WERI-Rb-1 (cell line): ENCODE results near the gene PCDH1.
A peak's percentile ranks its signal among the peaks of the same experiment; 100 is the strongest.

Experiments
- DNase-seq: peaks from one replicate; pipeline ENCODE4 v3.0.0-alpha.2; 2020
- H3K27ac ChIP-seq: fragments of 250-450 bp; sonication (Bioruptor Pico); 2 replicates; pipeline ENCODE4 v1.5.1; 2020; ENCODE audit warnings: mild to moderate bottlenecking, moderate library complexity
- H3K27me3 ChIP-seq: fragments of 250-450 bp; sonication (Bioruptor Pico); 2 replicates; pipeline ENCODE4 v1.5.1; 2021; ENCODE audit warnings: mild to moderate bottlenecking, low read depth, moderate library complexity; ENCODE audit not compliant: insufficient read depth, severe bottlenecking
- H3K36me3 ChIP-seq: fragments of 250-450 bp; sonication (Bioruptor Pico); 2 replicates; pipeline ENCODE4 v1.5.1; 2020; ENCODE audit warnings: mild to moderate bottlenecking, moderate library complexity
- H3K4me3 ChIP-seq: 2 replicates; pipeline ENCODE4 v1.5.1; 2011; ENCODE audit warnings: low read depth, mild to moderate bottlenecking, control low read depth, low read length
- H3K9me3 ChIP-seq: fragments of 250-450 bp; sonication (Bioruptor Pico); 2 replicates; pipeline ENCODE4 v1.5.1; 2021; ENCODE audit warnings: mild to moderate bottlenecking, moderate library complexity; ENCODE audit not compliant: severe bottlenecking
- TF ChIP-seq, protein P1 (sequence below): IDR thresholded peaks from 2 replicates; pipeline ENCODE4 v1.5.1; 2011; ENCODE audit warnings: low read depth, mild to moderate bottlenecking, control low read depth, inconsistent platforms, low read length

The PCDH1 gene

DNA sequence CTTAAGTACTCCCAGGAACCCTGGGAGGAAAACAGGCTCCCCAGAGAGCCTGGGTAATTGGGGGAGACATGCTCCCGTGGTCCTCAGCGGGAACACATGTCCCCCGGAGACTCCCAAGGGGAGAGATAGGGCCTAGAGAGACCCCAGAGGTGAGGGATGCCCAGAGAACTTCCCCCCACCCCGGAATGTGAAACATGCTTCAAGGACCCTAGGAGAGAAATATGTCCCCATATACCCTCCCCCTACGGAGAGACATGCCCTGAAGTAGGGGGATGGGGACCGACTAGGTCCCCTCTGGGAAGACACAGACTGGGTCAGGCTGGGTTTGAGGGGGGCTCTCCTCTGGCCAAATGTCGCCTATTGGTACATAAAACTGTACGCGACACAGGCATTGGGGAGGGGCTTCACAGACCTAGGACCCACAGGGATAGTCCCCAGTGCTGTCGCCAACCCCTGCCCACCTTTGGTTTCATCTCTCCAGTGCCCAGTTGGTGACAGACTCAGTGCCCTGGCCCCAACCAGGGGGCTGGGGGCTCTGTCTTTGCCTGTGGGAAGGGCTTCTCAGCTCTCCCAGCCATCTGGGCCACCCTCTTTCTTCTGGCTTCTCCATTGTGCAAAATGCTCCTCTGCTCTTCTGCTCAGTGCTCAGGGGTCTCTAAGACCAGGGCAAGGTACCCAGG, 26.9 kb downstream of the PCDH1 start:
- TF ChIP-seq, protein P1, sequence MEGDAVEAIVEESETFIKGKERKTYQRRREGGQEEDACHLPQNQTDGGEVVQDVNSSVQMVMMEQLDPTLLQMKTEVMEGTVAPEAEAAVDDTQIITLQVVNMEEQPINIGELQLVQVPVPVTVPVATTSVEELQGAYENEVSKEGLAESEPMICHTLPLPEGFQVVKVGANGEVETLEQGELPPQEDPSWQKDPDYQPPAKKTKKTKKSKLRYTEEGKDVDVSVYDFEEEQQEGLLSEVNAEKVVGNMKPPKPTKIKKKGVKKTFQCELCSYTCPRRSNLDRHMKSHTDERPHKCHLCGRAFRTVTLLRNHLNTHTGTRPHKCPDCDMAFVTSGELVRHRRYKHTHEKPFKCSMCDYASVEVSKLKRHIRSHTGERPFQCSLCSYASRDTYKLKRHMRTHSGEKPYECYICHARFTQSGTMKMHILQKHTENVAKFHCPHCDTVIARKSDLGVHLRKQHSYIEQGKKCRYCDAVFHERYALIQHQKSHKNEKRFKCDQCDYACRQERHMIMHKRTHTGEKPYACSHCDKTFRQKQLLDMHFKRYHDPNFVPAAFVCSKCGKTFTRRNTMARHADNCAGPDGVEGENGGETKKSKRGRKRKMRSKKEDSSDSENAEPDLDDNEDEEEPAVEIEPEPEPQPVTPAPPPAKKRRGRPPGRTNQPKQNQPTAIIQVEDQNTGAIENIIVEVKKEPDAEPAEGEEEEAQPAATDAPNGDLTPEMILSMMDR, result no peak
- peaks cover 3% of the 10 kb centered on the region; the same call in 1 of the 2 replicates for H3K36me3 ChIP-seq
- no peak overlapping the region; the same call in 1 of the 2 replicates for H3K4me3 ChIP-seq
- no peak overlapping the region for H3K27ac ChIP-seq
- no peaks in the 10 kb centered on the region for H3K27me3 ChIP-seq
- no peak for DNase-seq
- H3K9me3 ChIP-seq, result no peaks in the 10 kb centered on the region

DNA sequence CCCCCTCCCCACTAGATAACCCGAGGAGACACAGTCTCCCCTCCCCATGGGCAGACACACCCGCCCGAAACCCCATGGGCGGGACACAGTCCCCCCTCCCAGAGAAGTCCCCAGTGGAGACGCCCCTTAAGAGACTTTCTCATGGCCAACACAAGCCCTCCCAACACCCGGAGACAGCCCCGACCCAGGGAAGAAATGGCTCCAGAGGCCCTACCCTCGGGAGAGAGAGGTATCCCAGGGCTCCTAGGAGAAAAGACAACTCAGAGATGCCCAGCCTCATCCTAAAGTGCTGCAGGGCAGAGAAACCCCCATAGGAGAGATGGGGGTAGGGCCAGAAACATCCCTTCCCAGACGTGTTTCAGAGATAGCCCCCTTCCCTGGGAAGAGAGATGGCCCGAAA, 27.4 kb downstream of the PCDH1 start:
- Histone ChIP-seq H3K4me3 (peak overlapping the region; percentile 98), H3K9me3 (no peaks in the 10 kb centered on the region), H3K27me3 (no peaks in the 10 kb centered on the region), H3K27ac (no peak overlapping the region), H3K36me3 (peaks cover 3% of the 10 kb centered on the region; the same call in 1 of the 2 replicates)
- TF ChIP-seq, protein P1, result no peak
- no peak for DNase-seq

DNA sequence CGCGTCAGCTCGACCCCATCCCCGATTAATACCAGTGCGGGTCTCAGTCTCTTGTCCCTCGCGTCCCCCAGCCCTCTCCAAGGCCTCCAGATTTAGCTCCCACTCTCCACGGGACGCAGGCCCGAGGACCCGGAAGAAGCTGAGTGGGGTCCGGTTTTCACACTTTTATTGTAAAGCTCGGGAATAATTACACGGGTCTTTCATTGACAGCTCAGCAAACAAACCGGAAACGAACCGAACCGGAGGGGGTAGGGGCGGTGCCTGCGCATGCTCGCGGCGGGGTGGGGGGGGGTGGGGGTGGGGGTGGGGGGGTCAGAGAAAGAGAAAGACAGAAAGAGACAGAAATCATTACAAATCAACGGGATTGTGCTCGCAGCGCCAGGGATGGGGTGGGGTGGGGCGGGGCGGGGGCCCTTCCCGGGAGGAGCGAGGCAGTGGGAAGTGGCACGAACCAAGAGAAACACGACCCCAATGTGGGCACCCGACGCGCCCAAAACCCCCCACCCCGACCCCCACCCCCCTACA, 27.9 kb downstream of the PCDH1 start:
- H3K27me3 ChIP-seq, result no peaks in the 10 kb centered on the region
- H3K4me3 ChIP-seq, result peak overlapping the region; percentile 98
- peak; percentile 41 for DNase-seq
- H3K36me3 ChIP-seq, result peaks cover 3% of the 10 kb centered on the region; the same call in 1 of the 2 replicates
- no peaks in the 10 kb centered on the region for H3K9me3 ChIP-seq
- TF ChIP-seq, protein P1, result no peak
- H3K27ac ChIP-seq, result peak overlapping the region; percentile 94

DNA sequence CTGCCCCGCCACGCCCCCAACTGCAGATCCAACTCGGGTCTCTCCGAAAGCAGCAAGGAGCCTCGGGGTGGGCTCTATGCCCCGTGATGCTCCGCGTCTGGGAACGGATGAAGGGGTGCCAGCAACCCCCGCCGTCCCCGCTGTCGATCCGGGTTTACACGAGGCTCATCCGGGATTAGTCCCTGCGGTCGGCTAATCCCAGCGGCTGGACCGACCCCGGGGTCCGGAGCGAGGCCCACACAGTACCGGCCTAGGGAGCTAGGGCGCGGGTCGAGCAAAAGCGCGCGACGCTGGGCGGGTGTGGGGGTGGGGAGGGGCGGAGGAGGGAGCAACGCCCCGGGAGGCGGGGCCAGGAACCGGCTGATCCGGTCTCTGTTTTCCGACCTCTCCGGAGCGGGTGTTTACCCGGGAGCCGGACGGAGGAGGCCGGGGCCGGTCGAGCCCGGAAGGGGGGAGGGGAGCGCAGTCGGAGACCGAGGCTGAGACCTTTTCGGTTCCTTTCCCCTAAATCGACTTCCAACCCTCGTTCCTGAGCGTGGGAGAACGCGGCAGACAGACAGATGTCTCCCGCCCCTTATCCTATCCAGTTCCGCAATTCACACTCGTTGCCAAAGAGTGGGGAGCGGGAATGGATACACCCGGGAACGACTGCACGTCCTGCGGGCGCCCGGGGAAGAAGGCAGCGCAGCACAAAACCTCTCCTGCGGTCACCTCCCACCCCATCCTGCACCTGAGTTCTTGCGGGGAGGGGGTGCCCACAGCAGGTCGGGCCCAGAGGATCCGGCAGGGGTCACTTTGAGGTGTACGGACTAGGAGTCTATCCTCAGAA, 28.6 kb downstream of the PCDH1 start:
- H3K9me3 ChIP-seq, result no peaks in the 10 kb centered on the region
- H3K4me3 ChIP-seq, result peak overlapping the region; percentile 98
- H3K36me3 ChIP-seq, result peaks cover 3% of the 10 kb centered on the region; the same call in 1 of the 2 replicates
- H3K27me3 ChIP-seq, result no peaks in the 10 kb centered on the region
- peak overlapping the region; percentile 94 for H3K27ac ChIP-seq
- TF ChIP-seq, protein P1, result no peak
- peak; percentile 94 for DNase-seq

DNA sequence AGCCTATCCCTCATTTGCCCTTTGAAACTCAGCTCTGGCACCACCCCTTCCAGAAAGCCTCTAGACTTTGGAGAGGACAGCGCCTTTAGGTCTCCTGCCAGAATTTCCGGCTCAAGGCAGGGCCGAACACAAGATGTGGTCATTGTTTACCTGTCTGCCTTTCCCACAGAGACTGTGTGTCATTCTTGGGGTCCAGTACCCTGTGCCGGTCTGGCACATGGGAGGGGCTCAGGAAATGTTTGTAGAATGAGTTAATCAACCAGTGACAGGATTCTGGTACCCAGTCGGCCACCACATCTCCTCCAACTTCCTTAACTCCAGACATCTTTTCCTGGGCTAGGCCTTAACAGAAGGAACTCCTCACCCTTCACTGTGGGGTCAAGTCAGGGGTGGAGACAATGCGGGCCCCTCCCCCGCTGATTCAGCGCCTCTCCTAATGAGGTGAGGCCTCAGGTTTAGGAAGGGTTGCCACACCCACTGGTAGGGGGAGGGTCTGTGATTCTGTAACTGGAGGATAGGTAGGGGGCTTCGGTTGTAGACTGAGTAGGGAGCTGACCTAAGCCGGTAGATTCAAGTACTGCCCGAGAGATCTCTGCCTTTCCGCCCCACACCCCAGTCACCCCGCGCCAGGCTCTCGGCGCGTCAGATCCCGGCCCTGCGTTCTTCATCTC, 29.3 kb downstream of the PCDH1 start:
- TF ChIP-seq, protein P1, result no peak
- peak overlapping the region; percentile 98 for H3K4me3 ChIP-seq

More for the DNA sequence above, 29.3 kb downstream of the PCDH1 start:
- Histone ChIP-seq H3K36me3 (peaks cover 3% of the 10 kb centered on the region; the same call in 1 of the 2 replicates), H3K9me3 (no peaks in the 10 kb centered on the region), H3K27ac (peak overlapping the region; percentile 94), H3K27me3 (no peaks in the 10 kb centered on the region)
- DNase-seq, result peak; percentile 83
